GM19372 (cell line): ENCODE results near the gene CBX8.

Experiments
- ATAC-seq: cut with Tn5 transposase; IDR thresholded peaks from one replicate; pipeline ENCODE4 v1.9.1; 2021; ENCODE audit warnings: mild to moderate bottlenecking, low read depth, moderate library complexity; ENCODE audit not compliant: unreplicated experiment

Gene CBX8

DNA sequence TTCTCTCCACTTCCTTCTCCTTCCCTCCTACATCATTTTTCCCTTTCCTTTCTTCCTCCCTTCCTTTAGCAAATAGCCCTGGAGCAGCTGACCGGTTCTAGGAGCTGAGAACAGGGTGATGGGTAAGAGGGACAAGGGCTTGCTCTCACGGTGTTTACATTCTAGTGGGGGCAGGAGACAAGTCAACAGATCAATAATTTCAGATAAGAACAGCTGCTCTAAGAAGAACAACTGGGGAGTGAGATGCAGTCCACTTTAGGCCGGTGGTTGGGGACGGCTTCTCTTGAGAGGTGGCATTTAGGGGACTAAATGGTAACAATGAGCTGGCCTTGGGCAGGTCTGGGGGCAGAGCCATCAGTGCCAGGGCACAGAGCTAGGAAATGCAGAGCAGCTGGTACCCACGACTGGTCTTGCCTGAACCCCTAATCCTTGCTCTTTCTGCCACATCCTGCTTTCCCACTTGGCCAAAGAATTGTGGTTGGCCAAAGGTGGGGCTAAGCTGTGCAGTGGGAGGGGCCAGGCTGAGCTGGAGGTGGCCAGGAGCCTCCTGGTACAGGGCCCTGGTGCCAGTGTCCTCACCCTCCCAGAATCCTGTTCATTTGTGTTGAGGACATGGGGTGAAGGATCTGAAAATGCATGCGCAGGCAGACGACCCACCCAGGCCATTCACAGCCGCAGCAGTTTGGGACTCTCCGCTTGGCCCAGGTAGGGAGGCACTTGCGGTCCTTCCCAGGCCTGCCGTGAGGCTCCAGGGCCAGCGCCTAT, 24.6 kb upstream of the CBX8 start:
- ATAC-seq = no peak

DNA sequence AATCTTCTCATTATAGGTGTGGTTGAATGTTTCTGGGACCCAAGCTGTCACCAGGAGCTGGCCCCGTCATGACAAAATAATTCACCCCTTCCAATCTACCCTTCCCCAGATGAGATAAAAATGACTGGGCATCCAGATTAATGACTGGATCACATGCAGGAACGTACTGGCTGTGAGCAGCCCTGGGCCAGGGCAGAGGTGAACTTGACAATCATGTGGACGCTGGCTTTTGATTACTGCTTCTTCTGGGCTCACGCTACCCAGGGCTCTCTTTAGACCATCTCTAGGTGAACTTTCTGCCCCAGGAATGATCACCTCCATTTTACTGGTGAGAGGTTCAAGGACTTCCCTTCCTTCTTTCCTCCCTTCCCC, 24.1 kb upstream of the CBX8 start:
- ATAC-seq = no peak

DNA sequence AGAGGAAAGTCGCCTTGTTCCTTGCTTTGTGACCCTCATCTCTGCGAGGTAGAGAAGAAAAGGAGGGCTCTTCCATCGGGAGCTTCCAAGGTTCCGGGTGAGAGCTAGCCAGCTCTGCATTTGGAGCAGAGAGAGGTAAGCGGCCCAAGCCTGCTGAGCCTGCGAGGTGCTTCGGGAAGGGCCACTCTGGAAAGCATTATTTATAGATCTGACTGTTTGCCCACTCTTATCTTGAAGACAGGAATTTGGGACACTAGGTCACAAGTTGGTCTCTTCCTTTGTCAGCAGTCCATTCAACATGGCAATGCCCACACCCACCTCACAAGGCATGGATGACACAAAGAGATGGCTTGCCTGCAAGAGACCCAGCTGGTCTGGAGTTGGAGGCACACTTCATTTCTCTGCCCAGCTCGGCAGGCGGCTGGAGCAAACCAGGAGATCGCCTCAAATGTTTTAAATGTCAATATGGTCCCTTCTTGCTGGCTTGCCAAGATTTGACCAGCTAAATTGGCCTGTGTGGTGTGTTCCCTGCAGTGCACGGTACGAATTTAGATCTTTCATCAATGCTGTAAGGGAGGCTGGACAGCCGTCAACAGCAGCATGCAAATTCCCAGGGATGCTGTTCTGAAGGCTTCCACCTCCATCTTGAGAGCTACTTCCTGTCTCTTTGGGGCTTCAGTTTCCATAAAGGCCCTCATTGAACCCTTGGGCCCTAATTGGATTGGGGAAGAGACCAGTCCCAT, 22.8 kb upstream of the CBX8 start:
- no peak for ATAC-seq

DNA sequence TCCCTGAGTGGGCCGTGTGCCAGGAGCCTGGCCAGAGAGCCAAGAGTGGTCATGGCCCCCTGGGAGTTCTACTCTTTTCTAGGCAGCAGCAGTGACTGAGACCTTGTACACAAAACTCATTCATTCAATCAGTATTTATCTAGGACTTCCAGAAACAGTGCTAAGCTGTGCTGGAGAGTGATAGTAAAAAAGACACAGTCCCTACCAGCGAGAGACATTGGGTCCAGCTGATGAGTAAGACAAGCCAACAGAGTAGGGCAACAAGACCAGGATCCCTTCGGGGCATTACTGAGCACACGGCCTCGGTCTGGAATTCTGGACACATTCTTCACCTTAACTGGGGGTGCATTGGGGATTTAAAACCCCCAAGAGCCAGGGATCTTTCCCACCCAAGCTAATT, 22.2 kb upstream of the CBX8 start:
- no peak for ATAC-seq

DNA sequence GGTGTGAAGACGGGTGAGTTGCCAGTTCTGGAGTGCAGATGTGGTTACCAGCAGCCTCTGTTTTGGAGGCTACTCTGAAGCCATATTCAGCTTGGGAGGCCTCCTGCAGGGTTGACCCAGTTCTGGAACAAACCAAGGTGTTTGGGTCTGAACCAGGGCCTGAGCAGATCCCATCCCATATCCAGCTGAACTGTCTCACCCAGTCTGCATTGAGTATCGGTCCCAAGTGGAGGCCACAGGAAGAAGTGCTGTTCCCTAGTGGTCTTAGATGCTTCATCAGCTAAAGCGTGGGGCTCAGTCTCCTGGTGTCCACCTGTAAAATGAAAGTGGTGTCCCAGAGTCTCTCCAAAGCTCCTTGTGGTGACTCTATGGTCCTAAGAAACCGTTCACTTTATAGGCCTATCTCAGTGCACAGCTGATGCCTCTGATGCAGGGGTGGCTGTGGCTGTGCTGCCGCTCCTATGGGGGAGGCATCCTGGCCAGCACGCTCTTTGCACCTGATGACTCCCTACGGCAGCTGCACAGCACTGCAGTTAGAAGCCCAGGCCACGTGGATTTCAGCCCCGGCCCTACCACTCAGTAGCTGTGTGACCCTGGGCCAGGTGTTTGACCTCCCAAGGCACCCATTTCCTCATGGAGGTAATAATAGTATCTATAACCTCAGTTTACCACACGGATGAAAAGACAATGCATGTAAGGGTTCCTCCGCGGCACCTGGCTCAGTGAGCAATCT, 21.3 kb upstream of the CBX8 start:
- no peak for ATAC-seq

DNA sequence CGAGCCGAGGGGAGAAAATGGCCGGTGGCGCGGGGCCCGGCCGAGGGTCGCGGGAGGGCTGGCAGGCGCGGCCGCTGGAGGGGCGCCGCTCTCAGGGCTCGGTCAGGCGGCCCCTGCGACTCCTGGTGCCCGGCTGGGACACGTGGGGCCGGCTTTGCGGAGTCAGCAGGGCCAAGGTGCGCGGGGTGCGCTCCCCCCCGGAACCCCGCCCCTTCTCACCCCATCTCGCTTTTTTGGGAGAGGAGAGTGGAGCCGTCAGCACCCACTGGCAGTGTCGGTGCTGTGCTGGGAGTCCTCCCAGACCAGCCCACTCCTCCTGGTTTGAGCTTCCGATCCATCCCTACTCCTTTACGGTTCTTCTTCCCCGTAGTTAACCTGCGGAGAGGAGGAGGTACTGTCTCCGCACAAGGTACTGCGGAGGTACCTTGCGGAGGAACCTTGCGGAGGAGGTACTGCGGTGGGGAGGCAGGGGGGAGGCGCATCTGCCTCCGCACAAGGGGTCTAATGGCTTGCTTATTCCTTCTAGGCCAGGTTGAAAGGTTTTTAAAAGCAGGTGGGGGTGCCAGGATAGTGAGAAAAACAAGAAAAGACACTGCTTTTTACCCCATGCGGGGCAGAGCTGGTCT, 19.1 kb upstream of the CBX8 start:
- ATAC-seq = no peak

DNA sequence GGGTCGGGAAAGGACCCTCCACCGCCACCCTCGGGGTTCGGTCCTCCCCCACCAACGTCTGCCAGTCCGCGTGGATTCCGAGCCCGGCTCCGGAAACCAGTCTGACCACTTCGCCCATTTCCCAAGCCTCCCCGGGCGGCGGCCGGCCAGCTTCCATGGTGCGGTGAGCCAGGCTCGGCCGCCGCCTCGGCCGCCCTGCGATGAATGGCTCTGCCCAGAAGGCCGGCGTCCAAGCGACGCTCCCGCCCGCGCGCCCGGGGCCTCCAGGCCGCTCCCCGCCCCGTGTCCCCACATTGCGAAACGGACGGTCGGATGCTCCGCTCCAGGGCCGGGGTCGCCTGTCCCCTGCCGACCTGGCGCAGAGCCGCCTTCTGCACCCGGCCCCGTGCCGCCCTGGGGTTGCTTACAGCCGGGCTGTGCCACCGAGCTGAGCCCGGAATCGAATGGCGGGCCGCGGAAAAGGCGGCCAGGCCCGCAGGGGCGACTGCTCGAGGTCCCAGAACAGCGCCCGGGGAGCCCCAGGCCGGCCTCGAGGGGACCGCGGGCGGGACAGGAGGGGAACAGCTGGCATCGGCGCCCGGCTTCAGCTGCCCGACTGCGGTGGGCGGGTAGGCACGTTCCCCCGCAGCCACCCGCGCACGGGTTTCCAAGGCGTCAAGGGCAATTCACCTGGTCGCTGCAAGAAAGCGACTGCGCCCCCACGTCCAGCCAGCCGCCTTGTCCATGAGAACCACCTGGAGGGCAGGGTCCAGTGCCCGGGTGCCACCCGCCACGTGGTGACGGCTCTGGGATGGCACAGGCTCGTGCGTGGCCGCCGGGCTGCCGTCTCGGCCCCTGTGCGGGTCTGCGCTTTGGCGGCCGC, 18.3 kb upstream of the CBX8 start:
- no peak for ATAC-seq

DNA sequence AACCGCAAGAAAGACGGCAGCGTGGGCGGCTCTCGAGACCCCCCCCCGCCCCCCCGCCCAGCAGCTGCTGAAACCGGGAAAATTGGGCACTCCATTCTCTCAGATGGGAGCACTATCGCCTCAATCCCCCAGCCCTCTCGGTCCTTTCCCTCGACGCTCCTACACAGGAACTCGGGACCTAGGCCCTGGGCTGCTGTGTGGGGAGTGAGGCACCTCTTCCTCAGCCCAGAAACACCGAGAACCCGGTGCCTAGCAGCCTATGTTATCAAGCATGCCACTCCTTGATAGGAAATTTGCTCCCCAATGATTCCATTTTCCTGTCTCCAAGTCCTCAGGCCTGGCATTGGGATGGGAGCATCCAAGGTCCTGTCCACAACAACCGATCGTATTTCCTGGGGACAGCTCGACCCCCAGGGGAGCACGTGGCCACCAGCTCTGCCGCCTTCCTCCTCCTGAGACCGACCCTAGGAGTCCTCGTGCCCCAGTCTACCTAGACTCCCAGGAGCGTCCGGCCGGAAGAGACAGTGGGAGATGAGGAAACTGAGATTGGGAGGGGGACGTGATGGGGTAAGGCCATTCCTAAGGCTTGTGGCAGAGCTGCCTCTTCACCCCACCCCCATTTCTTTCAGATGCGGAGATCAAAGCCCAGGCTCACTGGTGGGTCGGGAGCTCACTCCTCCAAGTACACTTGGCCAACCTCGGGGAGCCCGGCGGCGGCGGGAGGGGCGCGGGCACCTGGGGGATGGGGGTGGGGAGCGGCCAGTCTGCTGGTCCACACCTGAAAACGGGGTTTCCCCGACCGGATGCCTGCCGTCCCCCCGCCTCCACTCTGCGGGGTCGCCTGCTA, 17.5 kb upstream of the CBX8 start:
- no peak for ATAC-seq

DNA sequence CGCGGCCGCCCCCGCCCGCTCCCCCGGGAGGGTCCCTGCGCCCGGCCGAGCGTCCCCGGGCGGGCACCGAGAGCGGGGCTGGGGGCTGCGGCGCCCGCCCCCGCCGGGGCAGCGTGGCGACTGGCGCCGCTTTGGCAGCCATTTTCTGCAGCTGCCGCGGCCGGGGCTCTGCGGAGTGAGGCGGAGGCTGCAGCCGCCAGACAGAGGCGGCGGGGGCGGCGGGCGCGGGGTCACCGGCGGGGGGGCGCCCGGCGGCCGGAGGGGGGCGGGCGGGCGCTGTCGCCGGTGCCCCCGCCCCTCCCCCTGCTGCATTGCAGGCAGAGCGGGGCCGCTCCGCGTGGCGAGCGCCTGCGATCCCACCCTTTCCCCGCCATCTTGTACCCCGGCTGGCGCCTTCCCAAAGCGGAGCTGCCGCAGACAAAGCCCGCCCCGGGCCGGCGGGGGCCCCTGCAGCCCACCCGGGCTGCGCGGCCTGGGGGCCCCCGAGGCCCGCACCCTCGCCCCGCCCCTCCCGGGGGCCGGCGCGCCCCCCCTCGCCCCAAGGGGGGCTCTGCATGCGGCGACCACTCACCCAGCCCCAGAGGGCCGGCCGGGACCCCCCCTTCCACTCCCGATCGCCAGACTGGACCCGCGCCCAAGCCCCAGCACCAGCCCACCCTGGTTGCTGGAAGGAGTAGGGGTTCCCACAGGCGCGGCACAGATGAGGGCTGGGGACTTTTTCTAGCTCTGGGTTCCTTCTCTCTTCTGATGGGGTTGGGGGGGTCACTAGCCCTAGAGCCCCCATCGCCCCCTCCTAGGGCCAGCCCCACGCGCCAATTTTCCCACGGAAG, 16.6 kb upstream of the CBX8 start:
- no peak for ATAC-seq

DNA sequence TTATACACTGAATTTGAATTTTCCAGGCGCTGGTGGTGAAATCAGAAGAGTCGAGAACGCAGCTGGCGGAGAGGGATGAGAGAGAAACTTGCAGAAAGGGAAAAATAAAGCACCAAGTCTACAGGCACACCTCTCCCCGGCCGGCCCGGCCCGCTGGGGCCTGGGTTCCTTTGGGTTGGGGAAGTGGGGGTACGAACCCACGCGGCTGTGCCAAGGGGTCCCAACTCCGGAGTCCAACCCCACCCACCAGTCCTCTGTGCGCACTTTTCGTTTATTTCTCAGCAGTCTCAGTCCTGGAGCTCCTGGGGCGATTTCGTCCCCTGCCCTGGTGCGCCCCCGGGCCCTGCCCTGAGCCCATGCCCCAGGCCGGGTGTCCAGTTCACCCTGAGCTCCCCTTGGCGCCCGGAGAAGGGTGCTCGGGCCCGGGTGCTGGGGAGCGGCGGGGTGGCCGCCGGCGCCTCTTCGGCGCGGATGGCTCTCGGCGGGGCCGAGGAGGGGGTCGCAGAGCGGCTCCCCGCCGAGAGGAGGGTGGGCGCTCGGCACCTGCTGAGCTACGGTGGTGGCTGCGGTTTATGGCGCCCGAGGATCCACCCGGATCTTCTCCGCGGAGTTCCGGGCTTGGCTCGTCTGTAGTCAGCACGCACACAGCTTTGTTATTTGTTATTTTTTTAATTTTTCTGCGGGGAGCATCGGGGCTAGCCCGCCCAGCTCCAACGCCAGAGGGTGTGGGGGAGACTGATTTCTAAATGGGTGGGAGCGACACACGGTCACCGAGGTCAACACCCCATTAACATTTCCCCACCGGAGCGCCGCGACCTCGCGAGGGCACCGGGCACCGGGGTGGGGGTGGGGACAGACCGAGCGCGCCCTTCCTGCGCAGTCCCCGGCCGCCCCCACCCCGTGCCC, 15.7 kb upstream of the CBX8 start:
- no peak for ATAC-seq

DNA sequence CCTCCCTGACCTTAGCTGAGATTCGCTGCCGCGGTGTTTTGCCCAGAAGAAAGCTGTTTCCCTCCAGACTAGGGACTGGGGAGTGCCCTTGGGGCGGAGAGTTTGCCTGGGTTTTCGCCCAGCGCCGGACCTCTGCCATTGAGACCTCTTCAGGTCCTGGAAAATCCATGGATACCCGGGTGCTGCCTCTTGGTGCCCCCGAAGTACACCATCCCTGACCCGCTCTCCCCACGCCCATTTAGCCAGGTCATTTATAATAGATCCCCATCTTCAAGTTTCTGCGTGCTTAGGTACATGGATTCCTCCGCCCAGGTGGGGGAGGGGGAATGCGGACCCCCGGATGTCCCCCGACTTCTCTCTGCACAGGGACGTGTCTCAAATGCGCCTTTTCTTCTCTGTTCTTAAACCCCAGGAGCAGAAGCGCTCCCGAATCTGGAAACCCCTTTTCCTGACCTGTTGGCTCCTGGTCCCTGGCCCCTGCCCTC, 15.0 kb upstream of the CBX8 start:
- ATAC-seq = no peak

DNA sequence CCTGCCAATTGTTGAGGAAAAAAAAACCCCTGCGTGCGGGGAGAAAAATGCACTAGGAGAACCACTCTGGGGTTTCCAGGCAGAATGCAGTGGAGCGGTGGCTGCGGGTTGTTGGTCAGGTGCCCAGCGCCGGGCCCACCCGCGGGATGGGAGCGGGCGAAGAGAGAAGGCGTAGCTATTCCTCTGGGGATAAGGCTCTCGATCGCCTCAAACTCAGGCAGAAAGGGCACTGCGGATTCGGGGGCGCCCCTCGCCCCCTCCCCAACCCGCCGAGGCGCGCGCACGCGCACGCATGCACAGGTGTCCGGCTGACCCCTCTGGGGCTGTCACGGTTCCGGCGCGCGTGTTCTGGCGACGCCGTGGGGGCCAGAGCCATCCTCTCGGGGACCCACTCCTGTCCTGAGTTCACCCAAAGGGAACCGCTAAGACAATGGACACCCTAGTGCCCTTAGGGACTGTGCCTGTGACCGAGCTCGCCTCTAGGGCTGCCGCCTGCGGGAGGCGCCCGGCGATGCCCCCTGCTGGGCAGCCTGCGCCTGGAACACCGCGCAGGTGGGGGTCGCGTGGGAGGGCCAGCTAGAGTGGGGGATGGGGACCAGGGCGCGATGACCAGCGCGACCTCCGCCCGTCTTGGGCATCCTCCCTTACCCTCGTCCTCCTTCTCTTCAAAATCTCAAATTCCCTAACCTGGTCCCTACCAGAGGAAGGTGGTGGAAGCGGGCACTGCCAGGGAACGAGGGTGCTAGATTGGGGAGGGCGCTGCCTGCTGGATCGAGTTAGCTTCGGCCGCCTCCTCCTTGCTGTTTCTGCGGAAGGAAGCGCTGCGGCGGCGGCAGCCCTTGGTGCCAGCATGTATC, 14.4 kb upstream of the CBX8 start:
- ATAC-seq = no peak

DNA sequence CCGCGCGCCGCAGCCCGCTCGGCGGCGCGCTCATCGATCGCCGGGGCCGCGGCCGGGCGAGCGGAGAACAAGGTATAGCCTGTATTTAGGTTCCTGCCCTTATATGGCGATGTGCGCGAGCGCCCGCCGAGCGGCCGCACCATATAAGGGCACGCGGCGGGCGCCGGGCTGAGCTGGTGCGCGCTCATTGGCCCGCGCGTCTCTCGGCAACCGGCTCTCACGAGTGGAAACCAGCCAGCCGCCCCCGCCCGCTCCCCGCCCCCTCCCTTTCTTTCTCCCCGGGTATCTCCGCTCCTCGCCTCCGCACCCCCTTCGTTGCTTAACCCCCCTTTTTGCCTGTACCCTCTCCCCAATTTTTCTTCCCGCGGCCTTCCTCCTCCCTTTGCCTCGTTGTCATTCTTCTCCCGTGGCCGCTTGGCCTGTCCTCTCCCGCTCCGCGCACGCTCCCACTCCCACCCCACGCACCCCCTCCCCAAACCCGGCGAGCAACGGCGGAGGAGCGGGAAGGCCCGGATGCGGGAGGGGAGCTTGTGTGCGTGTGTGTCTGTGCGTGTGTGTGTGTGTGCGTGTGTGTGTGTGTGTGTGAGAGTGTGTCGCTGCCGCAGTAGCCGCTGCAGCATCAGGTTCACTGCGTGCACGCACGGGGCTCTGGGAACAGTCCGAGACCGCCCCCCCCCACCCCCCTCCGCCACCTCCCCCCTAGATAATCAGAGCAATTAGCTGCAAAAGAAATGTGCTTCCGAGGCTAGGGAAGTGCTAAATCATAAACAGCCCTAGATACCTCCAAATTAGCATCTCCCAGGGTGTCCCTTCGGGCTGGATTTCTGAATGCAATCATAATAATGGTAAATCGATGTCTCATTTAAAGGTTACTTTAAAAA, 13.5 kb upstream of the CBX8 start:
- peak; percentile 73 for ATAC-seq

DNA sequence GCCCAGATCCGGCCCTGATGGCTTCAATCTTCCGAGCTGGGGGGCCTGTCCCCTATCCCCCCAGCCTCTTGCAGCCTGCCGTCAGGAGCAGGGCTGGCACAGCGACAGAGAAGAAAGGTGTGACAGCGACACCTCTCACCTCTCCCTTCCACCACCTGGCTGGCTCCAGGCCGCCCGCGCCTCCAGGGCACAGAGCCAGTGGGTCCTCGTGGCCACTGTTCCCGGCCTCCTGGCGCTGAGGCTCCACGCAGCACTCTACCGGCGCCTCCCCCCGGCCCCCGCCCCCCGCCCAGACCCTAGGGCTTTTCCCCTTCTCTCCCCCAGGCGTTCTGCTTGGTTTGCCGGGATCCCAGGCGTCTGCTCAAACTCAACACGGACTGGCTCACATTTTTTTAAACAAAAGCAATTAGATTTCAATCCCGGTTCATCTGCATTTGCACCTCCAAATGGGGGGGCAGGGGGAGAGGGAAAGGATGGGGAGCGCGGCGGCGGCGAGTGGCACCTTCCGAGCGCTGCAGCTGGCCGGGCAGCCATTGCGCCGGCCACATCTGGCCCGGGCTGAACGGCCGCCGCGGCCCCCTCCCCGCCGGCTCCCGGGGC, 12.8 kb upstream of the CBX8 start:
- ATAC-seq = no peak
